Mesenchymal stem cell (in vitro differentiated cells and primary cell): ENCODE data around the gene TREM1.

Experiments used
- DNase-seq: peaks from one replicate; pipeline ENCODE4 v3.0.0-alpha.2; 2013
- H2AFZ ChIP-seq: one replicate; pipeline ENCODE4 v1.6.1; 2013; ENCODE audit warnings: low read depth, mild to moderate bottlenecking, control low read depth, inconsistent platforms, low read length, moderate library complexity
- H2AK5ac ChIP-seq: 2 replicates; pipeline ENCODE4 v1.6.1; 2013; ENCODE audit warnings: low read length, moderate library complexity, mild to moderate bottlenecking, inconsistent platforms; ENCODE audit not compliant: severe bottlenecking
- H2BK120ac ChIP-seq: one replicate; pipeline ENCODE4 v1.6.1; 2013; ENCODE audit warnings: low read depth, mild to moderate bottlenecking, inconsistent platforms, low read length, moderate library complexity
- H2BK12ac ChIP-seq, 2 experiments: one replicate each; pipeline ENCODE4 v1.6.1; 2013; ENCODE audit warnings: inconsistent platforms in 2 of 2, low read length in 2 of 2, mild to moderate bottlenecking in 2 of 2, moderate library complexity in 2 of 2, control low read depth in 1 of 2
- H2BK15ac ChIP-seq: one replicate; pipeline ENCODE4 v1.6.1; 2013; ENCODE audit warnings: mild to moderate bottlenecking, low read depth, inconsistent platforms; ENCODE audit not compliant: poor library complexity, severe bottlenecking
- H2BK5ac ChIP-seq: 2 replicates; pipeline ENCODE4 v1.6.1; 2013; ENCODE audit warnings: low read depth, mild to moderate bottlenecking, low read length, control low read depth, inconsistent platforms; ENCODE audit not compliant: poor library complexity, severe bottlenecking
- H3K14ac ChIP-seq, 2 experiments: one replicate each; pipeline ENCODE4 v1.6.1; 2013; ENCODE audit warnings: inconsistent platforms in 2 of 2, low read length in 2 of 2, control low read depth in 1 of 2, mild to moderate bottlenecking in 1 of 2, moderate library complexity in 1 of 2
- H3K18ac ChIP-seq, 2 experiments: one replicate each; pipeline ENCODE4 v1.6.1; 2013; ENCODE audit warnings: inconsistent platforms in 2 of 2, low read length in 2 of 2, control low read depth in 1 of 2, low read depth in 1 of 2, mild to moderate bottlenecking in 1 of 2
- H3K23ac ChIP-seq, 2 experiments: one replicate each; pipeline ENCODE4 v1.6.1; 2013; ENCODE audit warnings: inconsistent platforms in 2 of 2, low read length in 2 of 2, mild to moderate bottlenecking in 2 of 2, moderate library complexity in 2 of 2, control low read depth in 1 of 2
- H3K27ac ChIP-seq: 2 replicates; pipeline ENCODE4 v1.5.1; 2013; ENCODE audit warnings: mild to moderate bottlenecking, moderate library complexity, low read length, control low read depth, inconsistent platforms; ENCODE audit not compliant: poor library complexity, severe bottlenecking
- H3K27me3 ChIP-seq, 2 experiments: 2 replicates each; pipeline versions ENCODE4 v1.6.1 to v1.7.0; 2013; ENCODE audit warnings: low read length in 2 of 2, mild to moderate bottlenecking in 2 of 2, moderate library complexity in 2 of 2, control low read depth in 1 of 2, inconsistent platforms in 1 of 2; ENCODE audit not compliant: control insufficient read depth in 1 of 2, insufficient read depth in 1 of 2
- H3K36me3 ChIP-seq, 2 experiments: 2 replicates each; pipeline versions ENCODE4 v1.6.1 to v1.7.0; 2013; ENCODE audit warnings: low read length in 2 of 2, control low read depth in 1 of 2, inconsistent platforms in 1 of 2, low read depth in 1 of 2, mild to moderate bottlenecking in 1 of 2; ENCODE audit not compliant: insufficient read depth in 2 of 2, control insufficient read depth in 1 of 2
- H3K4ac ChIP-seq, 2 experiments: one replicate each; pipeline ENCODE4 v1.6.1; 2013; ENCODE audit warnings: inconsistent platforms in 2 of 2, low read length in 2 of 2, mild to moderate bottlenecking in 2 of 2, moderate library complexity in 2 of 2, control low read depth in 1 of 2, low read depth in 1 of 2
- H3K4me1 ChIP-seq: 2 replicates; pipeline ENCODE4 v1.6.1; 2013; ENCODE audit warnings: low read depth, low read length, control low read depth; ENCODE audit not compliant: control insufficient read depth, insufficient read depth
- H3K4me2 ChIP-seq: 2 replicates; pipeline ENCODE4 v1.6.1; 2013; ENCODE audit warnings: low read length, mild to moderate bottlenecking, inconsistent platforms; ENCODE audit not compliant: poor library complexity, severe bottlenecking
- H3K4me3 ChIP-seq, 2 experiments: 2 replicates each; pipeline versions ENCODE4 v1.5.1 to v1.7.0; 2013; ENCODE audit warnings: low read length in 2 of 2, mild to moderate bottlenecking in 2 of 2, control low read depth in 1 of 2, low read depth in 1 of 2; ENCODE audit not compliant: insufficient read depth in 1 of 2
- H3K79me1 ChIP-seq: replicated peaks from 2 replicates; pipeline ENCODE4 v1.6.1; 2013; ENCODE audit warnings: mild to moderate bottlenecking, control low read depth, low read length, inconsistent platforms; ENCODE audit not compliant: poor library complexity, severe bottlenecking
- H3K9ac ChIP-seq: 2 replicates; pipeline ENCODE4 v1.7.0; 2013; ENCODE audit warnings: mild to moderate bottlenecking, low read length, moderate library complexity
- H3K9me3 ChIP-seq: 2 replicates; pipeline ENCODE4 v1.7.0; 2013; ENCODE audit warnings: mild to moderate bottlenecking, low read length; ENCODE audit not compliant: control insufficient read depth
- H4K8ac ChIP-seq: one replicate; pipeline ENCODE4 v1.6.1; 2013; ENCODE audit warnings: inconsistent platforms, mild to moderate bottlenecking, low read length, moderate library complexity
- H4K91ac ChIP-seq: one replicate; pipeline ENCODE4 v1.6.1; 2013; ENCODE audit warnings: mild to moderate bottlenecking, low read length, inconsistent platforms
- WGBS: methylation state at CpG from one replicate; pipeline ENCODE4 v1.1.7; 2013; ENCODE audit warnings: mixed read lengths; 5-methylcytosine and 5-hydroxymethylcytosine counted together

TREM1 gene

DNA sequence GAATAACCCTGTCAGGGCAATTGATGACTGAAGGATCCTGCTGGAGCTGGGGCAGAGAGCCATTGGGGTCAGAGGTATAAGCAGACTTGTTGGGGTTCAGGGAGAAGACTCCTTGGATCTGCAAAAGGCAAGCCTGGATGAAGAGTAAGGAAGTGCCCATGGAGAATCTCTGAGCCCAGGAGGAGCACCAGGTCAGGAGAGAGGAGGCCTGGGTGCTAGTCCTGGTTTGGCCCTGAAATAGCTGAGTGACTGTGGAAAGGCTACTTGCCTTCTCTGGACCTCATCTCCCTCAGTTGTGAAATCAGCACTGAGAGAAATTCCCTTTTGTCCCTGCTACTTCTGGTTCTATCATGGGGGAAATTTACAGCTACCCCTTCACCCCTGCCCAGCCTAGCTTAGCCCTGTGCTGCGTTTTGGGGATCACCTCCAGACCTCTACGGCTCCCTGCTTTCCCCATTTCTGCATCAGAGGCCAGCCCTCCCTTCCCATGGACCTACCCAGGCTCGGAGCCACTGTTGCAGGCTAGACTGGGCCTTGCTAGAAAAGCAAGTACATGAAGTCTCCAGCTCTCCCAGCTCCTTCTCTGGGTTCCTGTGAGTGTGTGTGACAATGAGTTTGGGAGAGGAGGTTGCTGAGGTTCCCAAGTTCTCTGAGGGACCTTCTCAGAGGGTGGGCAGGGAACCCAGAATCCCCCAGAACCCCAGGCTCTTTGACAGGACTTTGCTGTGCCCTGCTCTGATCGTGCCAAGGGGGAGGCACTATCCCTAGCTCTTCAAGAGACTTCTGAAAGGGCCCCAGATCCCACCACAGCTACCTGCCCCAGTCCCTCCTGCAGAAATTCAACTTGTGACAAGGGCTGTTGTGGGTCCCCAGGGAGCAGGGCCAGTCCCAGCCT is 46.6 kb upstream of the TREM1 start:
- H3K14ac ChIP-seq: no peak overlapping the region
- no peak overlapping the region for H4K8ac ChIP-seq
- no peak overlapping the region for H3K9ac ChIP-seq
- no peak overlapping the region for H2BK120ac ChIP-seq
- no peak overlapping the region for H2AK5ac ChIP-seq
- H3K36me3 ChIP-seq: no peaks in the 10 kb centered on the region
- no peaks in the 10 kb centered on the region for H3K4me1 ChIP-seq
- H3K4ac ChIP-seq: no peak overlapping the region
- H3K27ac ChIP-seq: no peak overlapping the region
- H3K27me3 ChIP-seq: peaks cover 52 to 79% of the 10 kb centered on the region in 2 experiments
- H3K9me3 ChIP-seq: no peaks in the 10 kb centered on the region
- DNase-seq: no peak
- no peak overlapping the region for H2BK12ac ChIP-seq
- H3K18ac ChIP-seq: no peak overlapping the region
- no peak overlapping the region for H2BK5ac ChIP-seq
- no peaks in the 10 kb centered on the region for H3K79me1 ChIP-seq
- H3K4me3 ChIP-seq: no peak overlapping the region
- no peak overlapping the region for H4K91ac ChIP-seq
- H2AFZ ChIP-seq: no peak overlapping the region
- 63% methylated on average over 3 of the region's 4 CpGs for WGBS
- peak overlapping the region; percentile 36 for H2BK15ac ChIP-seq
- H3K23ac ChIP-seq: no peak overlapping the region
- H3K4me2 ChIP-seq: no peak overlapping the region

DNA sequence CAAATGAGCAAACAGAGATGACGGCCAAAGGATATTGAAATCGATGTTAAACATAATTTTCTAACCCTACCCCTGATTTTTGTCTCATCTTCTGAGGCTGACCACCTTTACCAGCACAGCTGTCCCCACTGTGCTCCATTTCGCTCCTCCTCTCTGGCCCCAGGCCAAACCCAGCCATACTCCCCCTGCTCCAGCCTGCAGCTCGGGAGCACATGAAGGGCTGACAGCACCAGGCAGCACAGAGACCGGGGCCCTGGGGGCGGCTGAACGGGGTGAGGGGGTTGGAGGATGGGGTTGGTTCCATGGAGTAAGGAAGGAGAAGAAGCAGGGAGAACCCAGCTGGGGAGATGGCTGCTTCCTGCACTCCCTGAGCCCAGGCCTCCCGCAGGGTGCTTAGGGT is 45.8 kb upstream of the TREM1 start:
- 83% methylated on average over 6 of the region's 8 CpGs for WGBS
- no peak overlapping the region for H3K4me2 ChIP-seq
- H3K27me3 ChIP-seq: peaks cover 55 to 82% of the 10 kb centered on the region in 2 experiments
- H4K91ac ChIP-seq: no peak overlapping the region
- DNase-seq: no peak
- no peak overlapping the region for H3K14ac ChIP-seq
- H3K79me1 ChIP-seq: no peaks in the 10 kb centered on the region
- no peak overlapping the region for H2AFZ ChIP-seq
- H2BK120ac ChIP-seq: no peak overlapping the region
- H2BK5ac ChIP-seq: no peak overlapping the region
- H4K8ac ChIP-seq: peak overlapping the region; percentile 4
- H3K23ac ChIP-seq: no peak overlapping the region
- no peak overlapping the region for H3K4me3 ChIP-seq
- H3K4me1 ChIP-seq: no peaks in the 10 kb centered on the region
- no peak overlapping the region for H2AK5ac ChIP-seq
- H2BK12ac ChIP-seq: no peak overlapping the region
- no peaks in the 10 kb centered on the region for H3K9me3 ChIP-seq
- H3K4ac ChIP-seq: no peak overlapping the region
- H3K36me3 ChIP-seq: no peaks in the 10 kb centered on the region
- no peak overlapping the region for H3K18ac ChIP-seq
- H2BK15ac ChIP-seq: no peak overlapping the region
- no peak overlapping the region for H3K9ac ChIP-seq
- no peak overlapping the region for H3K27ac ChIP-seq

DNA sequence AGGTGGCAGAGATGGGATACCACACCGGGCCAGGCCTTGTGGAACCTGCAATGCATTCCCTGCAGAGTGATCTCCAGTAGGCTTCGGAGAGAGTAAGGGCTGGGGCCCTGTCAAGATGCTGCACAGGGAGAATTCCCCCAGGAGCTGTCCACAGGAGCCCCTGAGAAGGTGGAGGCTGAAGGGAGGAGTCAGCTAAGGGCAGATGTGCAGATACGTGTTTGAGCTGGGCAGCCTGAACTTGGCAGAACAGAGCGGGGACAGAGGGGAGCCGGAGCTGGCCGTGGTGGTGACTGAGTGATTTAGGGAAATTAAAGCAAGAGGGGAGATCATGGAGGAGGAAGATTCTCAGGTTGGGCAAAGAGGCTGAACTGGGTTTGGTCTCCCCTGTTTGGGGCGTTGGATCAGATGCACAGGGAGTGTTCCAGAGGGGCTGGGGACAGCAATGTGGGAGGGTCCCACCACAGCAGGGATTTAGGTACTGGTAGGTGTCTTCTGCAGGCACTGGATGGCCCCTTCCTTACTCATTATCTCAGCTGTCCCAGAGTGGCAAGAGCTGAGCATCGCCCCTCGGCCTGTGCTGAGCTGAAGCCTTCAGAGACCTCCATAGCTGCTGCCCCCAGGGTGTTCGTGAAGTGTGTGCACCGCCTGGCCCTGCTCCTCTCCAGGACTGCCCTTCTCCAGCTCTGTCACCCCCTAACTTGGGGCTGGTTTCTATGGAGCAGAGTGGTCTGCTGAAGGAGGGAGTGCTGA is 45.1 kb upstream of the TREM1 start:
- no peak overlapping the region for H2BK120ac ChIP-seq
- H3K14ac ChIP-seq: no peak overlapping the region
- H3K23ac ChIP-seq: no peak overlapping the region
- no peak overlapping the region for H2BK12ac ChIP-seq
- H2BK15ac ChIP-seq: no peak overlapping the region
- H2BK5ac ChIP-seq: no peak overlapping the region
- H2AK5ac ChIP-seq: no peak overlapping the region
- H3K36me3 ChIP-seq: no peaks in the 10 kb centered on the region
- 91% methylated on average over 11 of the region's 11 CpGs for WGBS
- H3K9ac ChIP-seq: no peak overlapping the region
- no peak overlapping the region for H4K91ac ChIP-seq
- no peak overlapping the region for H3K27ac ChIP-seq
- H4K8ac ChIP-seq: no peak overlapping the region
- no peak for DNase-seq
- no peak overlapping the region for H3K4me2 ChIP-seq
- H3K4me1 ChIP-seq: no peaks in the 10 kb centered on the region
- H3K79me1 ChIP-seq: no peaks in the 10 kb centered on the region
- peaks cover 55 to 82% of the 10 kb centered on the region in 2 experiments for H3K27me3 ChIP-seq
- H3K18ac ChIP-seq: no peak overlapping the region
- H3K4me3 ChIP-seq: no peak overlapping the region
- H3K4ac ChIP-seq: no peak overlapping the region
- no peak overlapping the region for H2AFZ ChIP-seq
- no peaks in the 10 kb centered on the region for H3K9me3 ChIP-seq

DNA sequence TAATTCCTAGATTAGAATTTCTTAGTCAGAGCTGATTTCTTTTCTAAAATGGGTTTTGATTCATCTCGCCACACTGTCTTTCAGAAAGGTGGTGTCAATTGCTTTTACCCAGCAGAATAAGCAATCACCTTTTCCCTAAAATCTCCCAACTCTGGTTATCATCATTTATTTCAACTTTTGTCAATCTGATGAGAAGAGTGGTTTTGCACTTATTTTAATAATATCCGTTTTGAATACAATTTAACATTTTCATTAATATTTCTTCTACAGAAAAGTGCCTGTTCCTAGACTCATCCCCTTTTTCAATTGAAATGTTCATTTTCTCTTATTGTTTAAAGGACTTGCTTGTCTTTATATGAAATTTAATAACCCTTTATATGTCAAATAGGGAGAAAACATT is 40.7 kb upstream of the TREM1 start:
- H3K4me1 ChIP-seq: no peaks in the 10 kb centered on the region
- no peak for DNase-seq
- H3K27ac ChIP-seq: no peak overlapping the region
- H3K14ac ChIP-seq: no peak overlapping the region
- no peak overlapping the region for H2BK12ac ChIP-seq
- H2BK15ac ChIP-seq: no peak overlapping the region
- no peak overlapping the region for H3K9ac ChIP-seq
- no peak overlapping the region for H3K4ac ChIP-seq
- H3K36me3 ChIP-seq: no peaks in the 10 kb centered on the region
- H2AFZ ChIP-seq: no peak overlapping the region
- H3K18ac ChIP-seq: no peak overlapping the region
- 100% methylated on average over 1 of the region's 2 CpGs for WGBS
- no peak overlapping the region for H2BK120ac ChIP-seq
- no peak overlapping the region for H3K4me3 ChIP-seq
- H4K91ac ChIP-seq: no peak overlapping the region
- H3K9me3 ChIP-seq: no peaks in the 10 kb centered on the region
- no peak overlapping the region for H3K4me2 ChIP-seq
- no peak overlapping the region for H4K8ac ChIP-seq
- H3K79me1 ChIP-seq: no peaks in the 10 kb centered on the region
- peaks cover 38 to 78% of the 10 kb centered on the region in 2 experiments for H3K27me3 ChIP-seq
- no peak overlapping the region for H2AK5ac ChIP-seq
- no peak overlapping the region for H3K23ac ChIP-seq
- H2BK5ac ChIP-seq: no peak overlapping the region
